ENCODE results near the gene PTPA.
"Not testable (repeated sequence)": the region's sequence is repeated elsewhere in the genome, so short reads cannot be mapped to it uniquely, and the experiment has no call there.

Gene PTPA

GRCh38 chr9:129178568-129179382 is 67.6 kb downstream of the PTPA start:
- no peak for DNase-seq

- DNase-seq = no peak
These were observed 70.0 kb downstream of the PTPA start for GRCh38 chr9:129181246-129181645.

DNA sequence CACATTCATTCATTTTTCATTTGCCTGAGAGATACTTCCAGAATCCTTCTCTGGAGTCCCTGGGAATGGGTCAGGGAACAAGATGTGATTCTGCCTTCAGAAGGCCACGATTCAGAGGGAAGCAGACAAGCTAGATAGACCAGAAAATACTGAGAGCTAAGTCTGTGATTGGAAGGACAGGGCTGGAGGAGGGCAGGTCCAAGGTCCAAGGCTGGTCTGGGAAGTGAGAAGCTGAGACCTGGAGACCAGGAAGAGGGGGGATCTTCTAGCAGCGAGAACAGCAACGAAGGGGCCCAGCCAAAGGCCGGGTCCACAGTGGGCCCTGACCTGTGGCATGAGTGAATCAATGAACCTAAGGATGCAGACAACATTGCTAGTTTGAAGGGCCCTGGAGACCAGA is 70.9 kb downstream of the PTPA start:
- no peak for DNase-seq

- DNase-seq = no peak
These were observed 71.6 kb downstream of the PTPA start for GRCh38 chr9:129182625-129183494.

- no peak for DNase-seq
These were observed 72.4 kb downstream of the PTPA start for GRCh38 chr9:129183495-129184218.

- no peak for DNase-seq
These were observed 73.0 kb downstream of the PTPA start for GRCh38 chr9:129184219-129184524.

DNA sequence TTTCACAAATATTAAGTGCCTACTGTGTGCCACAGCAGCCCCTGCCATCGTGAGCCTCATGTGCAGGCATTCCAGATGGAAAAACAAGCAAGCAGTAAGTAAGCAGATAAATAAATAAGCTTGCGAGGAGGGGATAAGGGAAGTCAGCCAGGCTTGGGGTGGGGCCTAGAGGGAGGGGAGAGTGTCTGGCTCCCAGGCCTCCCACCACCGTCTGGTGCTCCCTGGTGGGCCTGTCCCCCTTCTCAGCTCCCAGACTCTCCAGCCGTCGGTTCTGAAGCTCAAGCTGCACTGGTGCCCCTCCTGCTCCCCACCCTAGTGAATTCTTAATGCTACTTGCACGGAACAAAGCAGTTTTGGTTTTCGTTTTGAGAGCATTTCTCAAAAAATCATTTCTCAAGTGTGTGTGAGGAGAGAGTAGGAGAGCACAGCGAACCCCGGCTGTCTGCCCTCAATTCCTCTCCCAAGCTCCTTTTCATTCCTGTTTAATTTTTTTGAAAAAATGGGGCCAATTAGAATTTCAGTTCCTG is 73.4 kb downstream of the PTPA start:
- no peak for DNase-seq

GRCh38 chr9:129185402-129185801 is 74.2 kb downstream of the PTPA start:
- no peak for DNase-seq

- DNase-seq = peak; percentile 44
These were observed 74.8 kb downstream of the PTPA start for GRCh38 chr9:129185991-129186390.

DNA sequence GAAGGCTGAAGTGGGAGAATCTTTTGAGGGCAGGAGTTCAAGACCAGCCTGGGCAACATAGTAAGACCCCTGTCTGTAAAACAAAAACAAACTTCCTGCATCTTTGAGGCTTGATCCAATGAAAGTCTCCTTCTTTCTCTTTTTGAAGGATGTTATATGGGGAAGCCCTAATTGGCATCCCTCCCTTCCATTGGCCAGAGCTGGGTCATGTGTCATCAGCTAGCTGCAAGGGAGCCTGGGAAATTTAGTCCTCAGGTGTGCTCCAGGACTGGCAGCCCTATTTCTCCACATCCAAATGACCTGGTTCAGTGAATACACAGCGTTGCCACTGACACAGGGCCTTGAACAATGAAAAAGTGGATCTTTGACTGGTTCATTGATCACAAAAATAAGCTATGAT is 75.8 kb downstream of the PTPA start:
- no peak for DNase-seq

- DNase-seq = not testable (repeated sequence)
These were observed 78.8 kb downstream of the PTPA start for GRCh38 chr9:129189971-129190370.

- DNase-seq = no peak
These were observed 80.0 kb downstream of the PTPA start for GRCh38 chr9:129191234-129191633.

- no peak for DNase-seq
These were observed 82.4 kb downstream of the PTPA start for GRCh38 chr9:129193655-129194054.

GRCh38 chr9:129194221-129194620 is 83.0 kb downstream of the PTPA start:
- DNase-seq = no peak

DNA sequence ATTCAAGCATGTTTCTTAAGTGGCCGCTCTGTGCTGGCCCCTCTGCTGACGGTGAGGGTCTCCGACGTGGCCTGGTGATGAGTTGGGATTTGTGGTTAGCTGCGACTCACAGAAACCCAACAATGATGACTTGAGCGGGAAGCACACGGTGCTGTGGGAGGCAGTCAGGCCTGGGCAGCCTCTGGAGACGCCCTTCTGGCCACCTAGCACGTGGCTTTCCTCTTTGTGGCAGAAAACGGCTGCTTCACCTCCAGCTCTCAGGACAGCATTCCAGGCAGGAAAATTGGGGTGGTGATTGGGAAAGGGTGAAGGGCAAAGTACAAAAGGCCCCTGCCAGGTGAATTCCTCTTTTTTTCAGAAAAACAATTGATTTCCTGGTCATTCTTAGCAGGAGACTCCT is 84.4 kb downstream of the PTPA start:
- no peak for DNase-seq

DNA sequence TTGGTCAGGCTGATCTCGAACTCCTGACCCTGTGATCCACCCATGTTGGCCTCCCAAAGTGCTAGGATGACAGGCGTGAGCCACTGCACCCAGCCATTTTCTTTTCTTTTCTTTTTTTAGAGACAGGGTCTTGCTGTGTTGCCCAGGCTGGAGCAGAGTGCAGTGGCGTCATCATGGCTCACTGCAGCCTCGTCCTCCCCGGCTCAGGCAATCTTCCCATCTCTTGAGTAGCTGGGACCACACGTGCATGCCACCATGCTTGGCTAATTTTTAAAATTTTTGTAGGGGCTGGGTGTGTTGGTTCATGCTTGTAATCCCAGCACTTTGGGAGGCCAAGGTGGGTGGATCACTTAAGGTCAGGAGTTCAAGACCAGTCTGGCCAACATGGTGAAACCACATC is 85.8 kb downstream of the PTPA start:
- DNase-seq = not testable (repeated sequence)

DNA sequence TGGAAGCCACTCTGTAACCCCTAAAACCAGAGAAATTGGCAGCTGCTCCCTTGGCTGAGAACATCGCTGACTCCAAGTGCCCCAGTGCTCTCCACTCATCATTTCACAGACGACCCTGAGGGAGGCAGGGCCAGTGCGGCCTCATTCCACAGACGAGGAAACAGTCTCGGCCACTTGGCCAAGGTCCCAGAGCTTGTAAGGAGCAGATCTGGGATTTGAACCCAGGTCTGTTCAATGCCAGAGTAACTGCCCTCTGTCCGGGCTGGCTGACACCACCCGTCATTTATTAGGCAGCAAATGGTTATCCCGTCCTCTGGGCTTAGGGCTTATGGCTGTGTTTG is 86.7 kb downstream of the PTPA start:
- DNase-seq = no peak
